GM18907 (cell line): ENCODE data around the gene COPB2.

Experiments used
- ATAC-seq: cut with Tn5 transposase; IDR thresholded peaks from one replicate; pipeline ENCODE4 v1.9.1; 2021; ENCODE audit warnings: mild to moderate bottlenecking, moderate library complexity; ENCODE audit not compliant: unreplicated experiment

The COPB2 gene

GRCh38 chr3:139329364-139329850 lies 60.0 kb downstream of the COPB2 start:
- ATAC-seq = peak; percentile 99

GRCh38 chr3:139328356-139328755 lies 61.1 kb downstream of the COPB2 start:
- ATAC-seq = no peak

DNA sequence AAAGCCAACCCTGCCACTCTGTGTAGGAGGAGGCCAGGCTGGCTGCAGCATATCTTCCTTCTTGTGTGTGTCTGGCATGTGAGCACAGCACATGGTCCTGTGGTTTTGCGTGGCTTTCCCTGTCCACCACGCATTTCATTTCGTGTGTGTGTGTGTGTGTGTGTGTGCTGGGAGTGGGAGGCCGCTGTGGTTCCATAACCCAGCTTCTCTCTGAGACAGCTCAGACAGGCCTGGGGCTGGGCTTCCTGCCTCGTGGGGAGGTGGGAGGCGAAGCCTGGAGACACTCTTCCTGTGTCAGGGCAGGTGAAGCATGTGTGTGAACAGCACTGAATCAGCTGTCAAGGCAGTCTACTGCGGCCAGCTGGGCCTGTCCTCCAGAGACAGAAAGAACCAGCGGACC lies 61.6 kb downstream of the COPB2 start:
- no peak for ATAC-seq

DNA sequence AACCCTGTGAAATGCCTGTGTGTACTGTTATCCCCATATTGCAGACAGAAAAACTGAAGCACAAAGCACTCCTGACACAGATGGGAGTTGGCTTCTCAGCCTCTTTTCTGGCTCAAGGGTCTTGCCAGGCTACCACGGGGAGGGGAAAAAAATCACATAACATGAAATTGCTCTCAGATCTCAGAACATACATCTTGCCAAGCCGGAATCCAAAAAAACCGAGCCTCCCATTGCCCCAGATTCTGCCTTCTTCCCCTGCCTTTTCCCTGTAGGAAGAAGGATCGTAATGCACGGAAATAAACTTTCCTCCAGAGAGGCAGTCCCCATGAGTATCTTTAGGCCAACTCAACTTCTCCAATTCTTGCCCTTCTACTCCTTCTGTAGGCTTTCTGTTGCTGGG lies 62.2 kb downstream of the COPB2 start:
- ATAC-seq = no peak

- no peak for ATAC-seq
These were observed 62.7 kb downstream of the COPB2 start for GRCh38 chr3:139326707-139327106.

DNA sequence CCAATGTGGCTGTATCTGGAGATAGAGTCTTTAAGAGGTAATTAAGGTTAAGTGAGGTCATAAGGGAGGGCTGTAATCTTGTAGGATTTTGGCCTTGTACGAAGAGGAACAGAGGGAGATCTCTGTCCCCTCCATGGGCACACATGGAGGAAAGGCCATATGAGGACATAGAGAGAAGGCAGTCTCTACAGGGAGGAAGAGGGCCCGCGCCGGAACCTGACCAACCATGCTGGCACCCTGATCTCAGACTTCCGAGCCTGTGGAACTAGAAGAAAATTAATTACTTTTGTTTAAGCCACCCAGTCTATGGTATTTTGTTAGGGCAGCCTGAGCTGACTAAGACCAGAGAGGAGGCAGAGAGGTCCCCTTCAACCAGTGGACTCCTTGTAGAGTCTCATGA lies 63.3 kb downstream of the COPB2 start:
- ATAC-seq = no peak

DNA sequence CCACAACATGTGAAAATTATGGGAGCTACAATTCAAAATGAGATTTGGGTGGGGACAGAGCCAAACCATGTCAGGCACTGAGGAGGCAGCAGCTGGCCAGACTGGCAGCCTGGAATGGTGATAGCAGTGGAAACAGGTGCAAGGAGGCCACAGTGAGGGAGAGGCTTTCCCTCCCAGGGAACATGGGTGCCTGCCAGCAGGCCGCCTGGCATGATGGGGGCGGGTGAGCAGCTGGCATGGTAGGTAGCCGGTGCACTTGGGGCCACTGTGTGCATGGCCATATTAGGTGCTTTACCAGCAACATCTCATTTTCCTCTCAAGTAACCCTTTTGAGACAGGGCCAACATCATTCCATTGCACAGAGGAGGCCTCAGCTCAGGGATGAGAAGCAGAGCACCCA lies 63.9 kb downstream of the COPB2 start:
- ATAC-seq = no peak

DNA sequence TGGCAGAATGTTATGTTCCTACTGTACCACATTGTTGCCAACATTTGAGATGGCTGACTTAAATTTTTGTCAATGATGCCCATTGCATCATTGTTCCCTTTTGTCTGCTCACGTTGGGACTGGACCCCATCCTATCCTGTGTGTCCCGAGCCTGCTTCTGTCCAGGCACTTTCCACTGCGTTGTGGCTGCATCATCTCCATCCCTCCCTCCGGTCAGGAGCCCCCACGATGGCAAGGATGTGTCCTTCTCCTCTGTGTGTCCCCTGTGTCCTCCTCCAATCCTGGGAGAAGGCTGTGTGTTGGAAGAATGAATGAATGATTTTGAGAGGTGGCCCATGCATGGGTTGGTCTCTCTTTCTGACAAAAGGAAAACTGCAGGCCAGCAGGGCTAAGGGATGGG lies 65.0 kb downstream of the COPB2 start:
- ATAC-seq = no peak

DNA sequence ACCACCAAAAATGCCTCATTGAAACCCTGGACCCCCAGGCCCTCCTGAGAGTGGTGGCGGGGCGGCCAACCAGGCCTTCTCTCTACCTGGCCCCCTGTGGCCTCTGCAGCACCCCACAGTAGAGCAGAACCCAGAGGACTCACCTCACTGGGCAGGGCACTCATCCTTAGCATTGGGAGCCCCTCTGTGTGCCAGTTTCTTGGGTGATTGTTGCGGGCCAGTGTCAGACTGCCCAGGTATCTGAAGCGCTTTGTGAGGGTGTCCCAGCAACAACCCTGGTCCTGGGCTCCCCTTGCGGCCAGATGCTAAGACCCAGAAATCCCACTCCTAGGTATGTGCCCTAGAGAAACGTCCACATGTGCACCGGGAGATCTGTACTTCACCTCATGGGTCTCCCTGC lies 66.3 kb downstream of the COPB2 start:
- no peak for ATAC-seq

DNA sequence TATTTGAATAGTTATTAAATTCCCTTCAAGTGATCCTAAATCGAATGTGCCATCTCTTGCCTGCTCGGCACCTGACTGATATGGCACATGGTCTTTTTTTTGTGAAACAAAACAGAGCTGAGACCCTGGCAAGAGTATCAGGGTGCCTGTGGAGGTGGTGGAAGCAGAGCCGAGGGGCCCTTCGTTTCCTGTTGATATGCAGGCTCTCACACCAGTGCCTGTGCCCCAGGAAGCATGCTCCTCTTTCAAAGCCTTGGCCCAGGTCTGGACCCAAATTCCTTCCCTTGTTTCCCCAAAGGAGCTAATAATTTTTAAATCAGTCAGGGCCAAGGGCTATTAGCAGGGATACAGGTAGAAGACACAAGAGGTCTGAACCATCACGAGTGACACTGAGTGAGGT lies 67.1 kb downstream of the COPB2 start:
- ATAC-seq = no peak

DNA sequence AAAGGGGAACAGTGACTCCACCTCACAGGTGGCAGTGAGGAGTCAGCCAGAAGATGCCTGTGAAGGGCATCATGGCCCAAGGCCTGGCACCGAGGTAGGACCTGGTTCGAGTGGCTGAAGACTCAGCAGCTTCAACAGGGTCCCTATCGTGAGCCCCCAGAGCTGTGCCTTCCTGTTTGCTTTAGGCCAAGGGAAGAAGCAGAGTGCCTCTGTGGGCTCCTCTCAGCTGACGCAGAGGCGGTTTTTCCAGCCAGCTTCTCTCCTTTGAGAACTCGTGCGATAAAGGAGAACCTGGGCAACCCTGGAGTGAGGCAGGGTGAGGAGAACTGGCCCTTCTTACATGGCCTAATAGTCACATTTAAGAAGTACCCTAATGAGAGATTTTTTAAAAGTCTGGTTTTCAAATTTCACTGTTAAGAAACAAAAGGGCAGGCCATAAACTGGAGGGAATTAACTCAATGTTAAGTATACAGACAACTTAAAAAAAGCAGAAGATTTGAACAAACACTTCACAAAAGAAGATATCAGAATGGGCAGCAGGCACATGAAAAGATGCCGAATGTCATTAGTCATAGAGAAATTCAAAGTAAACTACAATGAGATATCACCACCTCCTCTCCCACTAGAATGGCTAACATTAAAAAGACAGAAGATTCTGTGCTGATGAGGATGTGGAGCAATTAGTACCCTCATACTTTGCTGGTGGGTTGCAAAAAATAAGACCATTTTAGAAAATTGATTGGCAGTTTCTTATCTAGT lies 68.7 kb downstream of the COPB2 start:
- no peak for ATAC-seq

GRCh38 chr3:139319428-139320402 lies 69.7 kb downstream of the COPB2 start:
- no peak for ATAC-seq

DNA sequence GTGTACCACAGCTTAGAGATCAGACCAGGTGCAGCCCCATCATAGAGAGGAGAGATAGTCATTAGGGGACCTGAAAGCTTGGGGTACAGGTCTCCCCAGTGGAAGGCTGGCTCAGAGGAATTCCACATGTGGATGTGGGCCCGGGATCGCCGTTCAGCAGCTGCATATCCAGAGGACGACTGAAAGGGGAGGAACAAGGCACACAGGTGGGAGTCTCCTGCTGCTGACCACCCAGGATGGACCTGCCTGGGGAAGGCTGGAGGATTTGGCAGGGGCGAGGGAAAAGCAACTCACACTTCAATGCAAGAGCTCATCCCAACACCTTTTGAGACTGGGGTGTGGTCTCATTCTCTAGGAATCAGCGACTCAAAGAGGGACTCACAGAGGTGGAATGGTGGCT lies 70.6 kb downstream of the COPB2 start:
- no peak for ATAC-seq

DNA sequence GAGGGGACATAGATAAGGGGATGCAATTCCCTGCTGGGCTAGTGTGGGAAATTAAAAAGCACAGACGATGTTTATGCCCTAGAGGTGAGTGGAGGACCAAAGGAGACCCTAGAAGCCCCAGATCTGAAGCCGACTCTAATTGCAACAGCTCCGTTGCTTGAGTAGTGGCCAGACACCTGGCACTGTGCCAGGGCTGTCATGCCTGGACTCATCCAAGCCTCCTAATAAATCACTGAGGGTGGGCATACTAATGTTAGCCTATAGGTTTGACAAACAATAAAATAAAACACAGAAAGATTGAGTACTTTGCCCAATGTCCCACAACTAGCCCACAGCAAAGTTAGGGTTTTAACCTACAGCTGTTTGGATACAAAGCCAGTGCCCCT lies 71.0 kb downstream of the COPB2 start:
- no peak for ATAC-seq

- ATAC-seq = no peak
These were observed 71.6 kb downstream of the COPB2 start for GRCh38 chr3:139317660-139318430.

- ATAC-seq = no peak
These were observed 72.2 kb downstream of the COPB2 start for GRCh38 chr3:139317215-139317614.

DNA sequence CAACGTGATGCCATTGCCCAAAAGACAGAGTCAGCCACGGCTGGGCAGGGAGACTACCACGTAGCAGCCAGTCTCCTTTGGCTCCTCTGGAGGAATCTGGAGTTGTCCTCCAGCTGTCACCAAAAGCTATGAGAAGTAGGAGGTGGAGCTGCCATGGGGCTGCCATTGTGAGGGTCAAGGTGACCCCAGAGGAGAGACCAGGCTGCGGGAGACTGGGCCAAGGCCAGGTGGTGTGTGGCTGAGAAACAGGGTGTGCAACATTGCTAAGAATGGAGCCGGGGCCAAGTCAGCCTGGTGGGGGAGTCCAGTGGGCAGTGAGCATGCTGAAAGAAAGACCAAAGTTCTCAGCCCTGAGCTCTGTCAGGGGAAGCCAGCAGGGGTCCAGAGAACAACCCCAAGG lies 75.5 kb downstream of the COPB2 start:
- no peak for ATAC-seq

- ATAC-seq = no peak
These were observed 76.5 kb downstream of the COPB2 start for GRCh38 chr3:139312959-139313358.

GRCh38 chr3:139312416-139312815 lies 77.0 kb downstream of the COPB2 start:
- no peak for ATAC-seq

DNA sequence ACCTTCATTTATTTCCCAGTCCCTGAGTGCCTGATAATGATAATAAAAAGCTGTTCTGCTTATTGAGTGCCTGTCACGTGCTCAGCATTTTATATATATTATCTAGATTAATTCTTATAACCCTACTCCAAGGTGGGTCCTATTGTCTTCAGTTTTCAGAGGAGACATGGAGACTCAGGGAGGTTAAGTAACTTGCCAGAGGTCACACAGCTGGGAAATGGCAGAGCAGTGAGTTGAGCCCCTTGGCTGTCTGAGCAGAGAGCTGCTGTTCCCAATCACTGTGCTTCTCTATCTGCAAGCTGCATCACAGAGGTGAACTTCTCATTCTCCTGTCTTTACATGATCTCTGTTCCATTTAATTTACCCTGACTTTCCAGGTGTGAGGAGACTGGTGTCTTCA lies 77.9 kb downstream of the COPB2 start:
- ATAC-seq = no peak

- no peak for ATAC-seq
These were observed 78.9 kb downstream of the COPB2 start for GRCh38 chr3:139310474-139310933.
